GM15510 (cell line): Measurements from ENCODE around the gene GPLD1.
A peak's percentile ranks its signal among the peaks of the same experiment; 100 is the strongest.

Source experiments
- POLR2A ChIP-seq: IDR thresholded peaks from 3 replicates; pipeline ENCODE4 v1.6.1; 2011; ENCODE audit warnings: borderline replicate concordance; ENCODE audit not compliant: insufficient read length; ENCODE audit errors: extremely low read depth

Gene GPLD1

GRCh38 chr6:24506814-24507520 lies 17.6 kb upstream of the GPLD1 start:
- no peak for TF ChIP-seq POLR2A

- no peak for TF ChIP-seq POLR2A
These were observed 15.5 kb upstream of the GPLD1 start for GRCh38 chr6:24504649-24505586.

GRCh38 chr6:24504287-24504648 lies 14.9 kb upstream of the GPLD1 start:
- no peak for TF ChIP-seq POLR2A

GRCh38 chr6:24501914-24502313 lies 12.5 kb upstream of the GPLD1 start:
- TF ChIP-seq POLR2A = no peak

GRCh38 chr6:24501374-24501773 lies 12.0 kb upstream of the GPLD1 start:
- no peak for TF ChIP-seq POLR2A

- no peak for TF ChIP-seq POLR2A
These were observed 11.3 kb upstream of the GPLD1 start for GRCh38 chr6:24500683-24501082.

- TF ChIP-seq POLR2A = no peak
These were observed 8.0 kb upstream of the GPLD1 start for GRCh38 chr6:24497254-24497970.

- peak; percentile 54 for TF ChIP-seq POLR2A
These were observed 5.7 kb upstream of the GPLD1 start, which contains the start of gene ALDH5A1 for GRCh38 chr6:24494821-24495795. TSS of gene ALDH5A1 (plus strand) at chr6:24494969. CDS start at chr6:24494997, 28 bp downstream.

GRCh38 chr6:24493945-24494820 lies 4.8 kb upstream of the GPLD1 start:
- TF ChIP-seq POLR2A = no peak

- no peak for TF ChIP-seq POLR2A
These were observed 3.1 kb upstream of the GPLD1 start for GRCh38 chr6:24492475-24492874.

GRCh38 chr6:24490948-24491347 lies 1.6 kb upstream of the GPLD1 start:
- no peak for TF ChIP-seq POLR2A

GRCh38 chr6:24489881-24490280 lies 503 bp upstream of the GPLD1 start:
- no peak for TF ChIP-seq POLR2A

GRCh38 chr6:24486065-24486464 lies 3.3 kb downstream of the GPLD1 start:
- no peak for TF ChIP-seq POLR2A
